Measurements from ENCODE around the gene SRSF7.

DNA sequence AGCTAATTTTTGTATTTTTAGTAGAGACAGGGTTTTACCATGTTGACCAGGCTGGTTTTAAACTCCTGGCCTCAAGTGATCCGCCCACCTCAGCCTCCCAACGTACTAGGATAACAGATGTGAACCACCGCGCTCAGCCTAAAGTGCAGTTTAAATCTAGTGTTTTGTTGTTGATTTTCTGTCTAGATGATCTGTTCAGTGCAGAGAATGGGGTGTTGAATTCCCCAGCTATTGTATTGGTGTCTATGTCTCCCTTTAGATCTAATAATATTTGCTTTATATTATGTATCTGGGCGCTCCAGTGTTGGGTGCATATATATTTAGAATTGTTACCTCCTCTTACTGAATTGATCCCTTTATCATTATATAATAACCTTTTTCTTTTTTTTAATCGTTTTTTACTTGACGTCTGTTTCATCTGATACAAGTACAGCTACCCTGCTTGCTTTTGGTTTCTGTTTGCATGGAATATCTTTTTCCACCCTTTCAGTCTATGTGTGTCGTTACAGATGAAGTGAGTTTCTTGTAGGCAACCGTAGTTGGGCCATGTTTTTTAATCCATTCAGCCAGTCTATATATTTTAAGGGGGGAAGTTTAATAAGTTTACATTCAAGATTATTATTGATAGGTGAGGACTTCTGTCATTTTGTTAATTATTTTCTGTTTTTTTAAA lies 50.9 kb downstream of the SRSF7 start:
- TF ChIP-seq EZH2 (IDR thresholded peaks at IDR 0.05) (no peak), POLR2AphosphoS5 (IDR thresholded peaks at IDR 0.05; ENCODE audit: borderline replicate concordance, low read depth, low read length) (no peak), FOXP2 (optimal IDR thresholded peaks at IDR 0.05; ENCODE audit: control extremely low read depth, extremely low read length, insufficient read depth) (no peak)
